NCI-H1694 treated with DMSO at 0.1 percent for 48 hours (cell line): ENCODE results near the gene UBTF.

Source experiments
- DNase-seq: peaks from one replicate; lab custom pipeline; 2025; lab: John Stamatoyannopoulos, UW

UBTF gene

GRCh38 chr17:44198721-44199552 lies 20.5 kb downstream of the UBTF start:
- DNase-seq, result peak; percentile 18

DNA sequence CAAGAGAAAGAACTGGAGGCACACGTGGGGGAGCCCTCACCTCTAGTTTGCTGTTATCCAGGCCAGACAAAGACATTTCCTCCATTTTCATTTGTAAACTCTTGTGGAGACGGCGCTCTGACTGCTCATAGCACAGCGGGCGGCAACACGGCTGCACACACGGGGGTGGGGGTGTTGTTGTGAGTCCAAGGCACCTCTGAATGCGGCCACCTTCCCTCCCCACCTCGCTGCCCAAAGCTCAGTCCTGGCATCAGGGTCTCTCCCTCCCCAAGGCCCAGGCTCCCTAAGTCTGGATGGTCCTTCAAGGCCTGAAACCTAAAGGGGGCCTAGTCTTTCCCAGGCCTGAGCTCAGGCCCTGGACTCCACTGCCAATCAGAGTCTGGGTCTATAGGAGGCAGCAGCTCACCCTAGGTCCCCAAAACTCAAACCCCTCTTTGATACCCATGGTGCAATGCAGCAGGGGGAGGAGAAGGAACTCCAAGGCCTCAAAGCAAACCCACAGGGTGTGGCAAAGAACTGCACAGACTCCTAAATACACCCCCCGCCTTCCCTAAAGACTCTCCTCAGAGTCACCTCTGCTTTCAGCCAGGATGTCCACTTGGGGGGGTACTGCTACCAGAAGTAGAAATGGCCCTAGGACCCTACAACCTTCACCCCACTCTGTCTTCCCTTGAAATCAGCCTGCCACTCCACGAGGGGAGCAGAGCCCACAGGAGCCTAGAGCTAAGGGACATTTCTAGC lies 21.3 kb downstream of the UBTF start:
- no peak for DNase-seq

GRCh38 chr17:44197107-44197506 lies 22.4 kb downstream of the UBTF start:
- no peak for DNase-seq

- no peak for DNase-seq
These were observed 26.0 kb downstream of the UBTF start for GRCh38 chr17:44193326-44194084.

- no peak for DNase-seq
These were observed 26.7 kb downstream of the UBTF start for GRCh38 chr17:44192750-44193149.

DNA sequence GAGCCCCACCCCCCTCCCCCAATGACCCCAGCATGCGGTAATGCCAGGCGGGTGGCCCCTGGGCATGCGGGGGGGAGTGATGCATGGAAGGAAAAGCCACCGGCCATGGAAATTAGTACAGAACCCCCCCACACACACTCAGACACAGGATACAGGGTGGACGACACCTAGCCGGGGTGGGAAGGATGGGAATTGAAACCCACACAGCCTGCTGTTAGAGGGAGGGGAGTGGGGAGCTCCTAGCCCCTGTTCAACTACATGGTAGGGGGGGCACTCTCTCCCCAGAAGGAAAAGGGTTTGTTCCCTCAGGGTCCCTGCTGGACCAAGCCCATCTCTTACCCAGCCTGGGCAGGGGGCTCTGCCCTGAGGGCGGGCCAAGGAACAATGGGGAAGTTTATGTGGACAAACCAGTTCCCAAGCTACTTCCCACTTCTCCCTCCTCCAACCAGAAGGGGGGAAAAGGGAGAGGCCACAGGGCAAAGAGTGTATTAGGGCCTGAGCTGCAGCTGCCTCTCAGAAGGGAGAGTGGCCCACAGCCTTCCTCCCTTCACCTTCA lies 27.5 kb downstream of the UBTF start:
- no peak for DNase-seq

DNA sequence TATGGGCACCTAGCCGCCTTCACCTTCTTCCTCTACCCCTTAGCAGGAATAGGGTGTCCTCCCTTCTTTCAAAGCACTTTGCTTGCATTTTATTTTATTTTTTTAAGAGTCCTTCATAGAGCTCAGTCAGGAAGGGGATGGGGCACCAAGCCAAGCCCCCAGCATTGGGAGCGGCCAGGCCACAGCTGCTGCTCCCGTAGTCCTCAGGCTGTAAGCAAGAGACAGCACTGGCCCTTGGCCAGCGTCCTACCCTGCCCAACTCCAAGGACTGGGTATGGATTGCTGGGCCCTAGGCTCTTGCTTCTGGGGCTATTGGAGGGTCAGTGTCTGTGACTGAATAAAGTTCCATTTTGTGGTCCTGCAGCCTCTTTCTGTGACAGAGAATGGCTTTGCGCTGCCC lies 28.1 kb downstream of the UBTF start:
- DNase-seq, result no peak

GRCh38 chr17:44190481-44190880 lies 29.0 kb downstream of the UBTF start:
- no peak for DNase-seq

- no peak for DNase-seq
These were observed 30.7 kb downstream of the UBTF start for GRCh38 chr17:44188576-44189403.

DNA sequence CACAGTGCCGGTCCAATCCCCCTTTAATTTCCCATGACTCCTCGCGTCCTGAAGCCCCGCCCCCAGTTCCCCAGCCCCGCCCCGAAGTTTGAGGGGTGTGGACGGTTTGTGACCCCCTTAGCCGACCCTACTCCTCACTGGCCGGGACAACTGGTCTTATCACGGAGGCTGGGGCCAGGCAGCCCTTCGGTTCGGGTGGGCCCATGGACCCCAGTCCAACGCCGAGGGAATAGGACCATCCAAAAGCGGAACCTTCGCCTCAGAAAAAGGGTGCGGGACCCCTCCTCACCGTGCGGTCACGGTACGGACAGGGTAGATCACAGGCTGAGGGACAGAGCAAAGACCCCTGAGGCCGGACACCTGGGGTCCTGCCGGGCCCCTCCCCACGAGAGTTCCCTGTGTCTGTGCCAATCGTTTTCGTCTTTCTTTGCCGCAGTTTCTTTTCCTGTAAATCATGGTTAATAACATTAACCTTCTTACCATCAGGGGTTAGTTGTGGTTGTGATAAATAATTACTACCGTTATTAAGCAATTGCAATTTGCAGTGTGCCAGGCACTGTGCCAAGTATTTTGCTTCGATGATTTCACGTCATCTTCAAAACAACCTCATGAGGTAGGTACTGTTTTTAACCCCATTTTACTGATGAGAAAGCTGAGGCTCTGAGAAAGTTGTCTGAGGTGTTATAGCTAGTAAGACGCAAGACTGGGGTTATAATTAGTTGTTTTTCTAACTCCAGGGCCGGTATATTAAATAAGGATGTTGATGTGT lies 32.2 kb downstream of the UBTF start:
- no peak for DNase-seq

DNA sequence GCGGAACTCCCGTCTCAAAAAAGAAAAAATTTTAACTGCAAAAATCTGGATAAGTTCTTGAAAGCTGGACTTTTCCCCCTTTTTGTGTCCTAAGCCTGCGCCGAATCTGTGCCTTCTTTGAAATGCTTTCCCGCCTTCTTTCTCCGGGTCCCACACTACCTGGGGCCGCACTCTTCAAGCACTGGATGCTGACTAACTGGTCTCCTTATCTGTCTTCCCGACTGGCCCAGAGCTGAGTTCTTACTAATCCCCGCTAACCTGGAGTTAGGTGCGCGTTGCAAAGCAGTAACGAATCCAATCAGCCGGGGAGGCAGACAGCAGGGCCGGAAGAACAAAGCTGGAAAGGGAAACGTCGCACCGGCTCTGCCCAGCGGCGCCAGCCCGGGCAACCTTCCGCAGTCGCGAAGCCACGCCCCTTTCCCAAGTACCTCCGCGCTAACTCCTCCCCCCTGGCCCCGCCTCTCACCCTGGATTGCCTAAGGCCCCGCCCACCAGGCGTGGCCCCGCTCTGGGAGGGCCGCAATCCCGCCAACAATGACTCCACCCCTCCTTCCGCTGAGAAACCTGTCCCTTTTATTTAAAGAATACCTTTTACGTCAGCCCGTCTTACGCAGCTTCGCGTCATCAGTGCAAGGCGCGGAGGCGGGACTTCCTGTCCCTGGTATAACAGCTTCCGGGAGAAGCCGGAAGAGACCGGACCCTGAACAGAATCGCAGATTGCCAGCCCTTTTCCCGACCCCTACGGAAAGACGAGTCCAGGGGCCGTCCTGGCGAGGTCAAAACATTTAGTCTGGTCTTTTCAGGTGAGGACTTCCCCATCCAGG lies 33.0 kb downstream of the UBTF start, which contains the start of gene TMUB2:
TMUB2 (plus strand) TSS at position 666 of the 824 bp plus-strand sequence. CDS start 737 bp downstream, outside the sequence.
- DNase-seq, result peak; percentile 99

GRCh38 chr17:44184212-44184810 lies 35.2 kb downstream of the UBTF start:
- DNase-seq, result no peak

- DNase-seq, result no peak
These were observed 36.5 kb downstream of the UBTF start for GRCh38 chr17:44183024-44183423.

DNA sequence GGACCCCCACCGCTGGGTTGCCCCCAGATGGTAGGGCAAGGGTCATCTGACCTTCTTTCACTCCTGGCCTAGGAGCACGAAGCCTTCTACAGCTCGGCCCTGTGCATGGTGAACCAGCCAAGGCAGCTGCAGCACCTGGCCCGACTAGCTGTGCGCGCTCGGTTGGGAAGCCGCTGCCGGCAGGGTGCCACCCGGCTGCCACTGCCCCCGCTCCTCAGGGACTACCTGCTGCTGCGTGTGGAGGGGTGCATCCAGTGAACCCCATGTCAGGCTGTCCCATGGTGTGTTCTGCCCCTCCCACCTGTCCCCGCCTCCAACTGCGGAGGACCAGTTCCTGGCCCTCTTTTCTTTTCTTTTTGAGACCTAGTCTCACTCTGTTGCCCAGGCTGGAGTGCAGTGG lies 41.3 kb downstream of the UBTF start:
- no peak for DNase-seq

DNA sequence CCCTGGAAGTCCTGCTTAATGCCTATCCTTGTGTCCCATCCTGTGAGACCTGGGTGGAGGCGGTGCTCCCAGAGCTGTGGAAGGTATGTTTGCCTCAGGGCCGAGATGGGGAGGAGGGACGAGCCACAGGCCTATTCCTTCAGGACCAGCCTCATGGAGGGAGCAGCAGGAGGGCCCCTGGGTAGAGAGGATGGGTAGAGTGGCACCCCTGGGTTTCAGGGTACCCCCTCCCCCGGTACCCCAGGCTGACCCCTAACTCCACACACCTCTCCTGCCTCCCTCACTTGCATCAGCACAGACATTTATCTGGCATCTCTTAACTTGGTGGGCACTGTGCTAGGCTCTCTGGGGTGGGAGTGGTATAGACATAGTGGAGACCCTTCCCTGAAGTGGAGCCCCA lies 41.8 kb downstream of the UBTF start:
- DNase-seq, result no peak

GRCh38 chr17:44176671-44177501 lies 42.6 kb downstream of the UBTF start:
- DNase-seq, result no peak

GRCh38 chr17:44176257-44176656 lies 43.2 kb downstream of the UBTF start:
- no peak for DNase-seq

DNA sequence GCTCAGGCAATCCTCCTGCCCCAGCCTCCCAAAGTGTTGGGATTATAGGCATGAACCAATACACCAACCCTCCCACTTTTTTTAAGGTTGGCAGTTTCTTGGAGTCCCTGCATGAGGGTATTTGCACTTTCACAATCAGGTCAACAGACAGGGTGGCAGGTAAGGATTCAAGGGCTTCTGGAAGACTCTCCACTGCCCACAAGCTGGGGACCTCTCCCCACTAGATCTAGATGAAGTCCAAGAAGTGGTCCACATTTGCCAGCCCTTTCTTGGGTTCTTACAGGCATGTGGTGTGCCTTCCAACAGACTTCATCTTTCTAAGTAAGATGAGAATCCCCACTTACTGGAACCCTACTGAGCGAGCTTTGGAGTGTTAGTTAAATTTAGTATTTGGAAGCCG lies 45.0 kb downstream of the UBTF start:
- no peak for DNase-seq
